Fibroblast of mammary gland (primary cell): ENCODE data around the gene AFAP1.
"Not testable (repeated sequence)": the region's sequence is repeated elsewhere in the genome, so short reads cannot be mapped to it uniquely, and the experiment has no call there.

ENCODE experiments used
- DNase-seq: peaks from one replicate; pipeline ENCODE4 v3.0.0-alpha.2; 2010; ENCODE audit warnings: low read depth
- H3K4me3 ChIP-seq: 2 replicates; pipeline ENCODE4 v1.5.1; 2011; ENCODE audit warnings: low read depth, mild to moderate bottlenecking, low read length, moderate library complexity; ENCODE audit not compliant: control insufficient read depth
- CTCF ChIP-seq: conservative IDR thresholded peaks from 2 replicates; pipeline ENCODE4 v1.5.1; 2011; ENCODE audit warnings: low read depth, low read length, inconsistent platforms; ENCODE audit not compliant: control insufficient read depth, insufficient read depth

The AFAP1 gene

GRCh38 chr4:7924570-7924969 lies 15.1 kb downstream of the AFAP1 start:
- no peak for DNase-seq
- TF ChIP-seq CTCF = no peak

DNA sequence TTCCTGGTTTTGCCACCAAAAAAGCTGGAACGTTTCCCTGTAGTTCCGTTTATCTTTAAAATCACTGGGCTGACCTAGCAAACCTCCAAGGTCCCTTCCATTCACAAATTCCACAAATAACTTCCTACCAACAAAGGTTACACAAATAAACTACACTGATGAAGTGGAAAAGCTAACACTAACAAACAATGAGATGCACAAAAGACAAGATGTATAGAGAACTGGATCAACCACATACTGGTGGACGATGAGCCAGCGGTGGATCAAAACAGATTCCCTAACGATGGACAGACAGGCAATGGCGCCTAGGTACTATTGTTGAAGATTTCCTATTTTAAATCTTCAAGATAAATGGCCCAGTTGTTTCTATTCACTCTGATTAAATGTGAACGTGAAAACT lies 15.5 kb downstream of the AFAP1 start:
- no peak overlapping the region for H3K4me3 ChIP-seq
- no peak for DNase-seq
- no peak for TF ChIP-seq CTCF

More at GRCh38 chr4:7924570-7924969, 15.1 kb downstream of the AFAP1 start:
- no peak overlapping the region for H3K4me3 ChIP-seq

DNA sequence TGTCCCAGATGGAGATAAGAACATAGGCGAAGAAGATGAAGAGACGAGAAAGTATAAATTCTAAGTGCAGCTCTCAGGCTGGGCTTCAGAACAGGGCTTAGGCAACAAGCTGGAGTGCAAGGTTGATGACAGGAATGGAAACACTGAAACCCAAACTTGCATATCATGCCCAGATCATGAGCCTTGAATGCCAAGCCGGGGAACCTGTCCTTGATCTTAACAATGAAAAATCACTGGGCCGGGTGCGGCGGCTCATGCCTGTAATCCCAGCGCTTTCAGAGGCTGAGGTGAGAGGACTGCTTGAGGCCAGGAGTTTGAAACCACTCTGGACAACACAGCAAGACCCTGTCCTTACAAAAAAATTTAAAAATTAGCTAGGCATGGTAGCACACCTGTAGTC lies 17.2 kb downstream of the AFAP1 start:
- no peak for TF ChIP-seq CTCF
- DNase-seq = no peak
- no peak overlapping the region for H3K4me3 ChIP-seq

GRCh38 chr4:7918981-7919380 lies 20.7 kb downstream of the AFAP1 start:
- H3K4me3 ChIP-seq = no peak overlapping the region
- TF ChIP-seq CTCF = no peak
- DNase-seq = no peak

- DNase-seq, H3K4me3 ChIP-seq: not testable (repeated sequence)
These were observed 21.5 kb downstream of the AFAP1 start for GRCh38 chr4:7918187-7918586.

GRCh38 chr4:7917669-7918068 lies 22.0 kb downstream of the AFAP1 start:
- no peak overlapping the region for H3K4me3 ChIP-seq
- no peak for TF ChIP-seq CTCF
- DNase-seq = no peak

DNA sequence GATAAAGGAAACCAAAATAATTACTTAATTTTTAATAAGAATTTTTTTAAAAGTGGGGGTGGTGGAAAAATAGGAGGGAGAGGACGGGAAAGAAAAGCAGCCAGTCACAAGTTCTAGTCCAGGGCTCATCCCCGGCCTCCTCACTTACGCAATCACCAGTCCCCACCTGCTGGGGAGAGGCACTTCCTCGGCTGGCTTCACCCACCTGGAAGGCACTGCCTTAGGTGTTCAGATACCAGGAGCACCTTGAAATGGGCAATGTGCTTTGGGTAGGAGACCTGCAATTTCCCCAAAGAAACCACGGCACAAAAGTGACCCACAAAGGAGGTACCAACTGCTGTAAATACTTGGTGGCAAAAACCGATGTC lies 23.8 kb downstream of the AFAP1 start:
- no peak overlapping the region for H3K4me3 ChIP-seq
- DNase-seq = no peak
- no peak for TF ChIP-seq CTCF
